ENCODE data around the gene NSUN7.
"Not testable (repeated sequence)": the region's sequence is repeated elsewhere in the genome, so short reads cannot be mapped to it uniquely, and the experiment has no call there.

The NSUN7 gene

GRCh38 chr4:40817157-40817556, 67.4 kb downstream of the NSUN7 start:
- not testable (repeated sequence) for DNase-seq

GRCh38 chr4:40820101-40820500, 70.3 kb downstream of the NSUN7 start:
- DNase-seq = no peak

- no peak for DNase-seq
Observed at GRCh38 chr4:40822420-40823166, 72.8 kb downstream of the NSUN7 start.

- no peak for DNase-seq
Observed at GRCh38 chr4:40825014-40825838, 75.5 kb downstream of the NSUN7 start.

GRCh38 chr4:40826821-40827220, 77.1 kb downstream of the NSUN7 start:
- no peak for DNase-seq

- DNase-seq = peak in 2 of 4 experiments; percentile 20 to 28
Observed at GRCh38 chr4:40827758-40828157, 78.0 kb downstream of the NSUN7 start.

GRCh38 chr4:40828661-40829060, 78.9 kb downstream of the NSUN7 start:
- DNase-seq = no peak

GRCh38 chr4:40829586-40829985, 79.8 kb downstream of the NSUN7 start:
- DNase-seq = peak; percentile 74 to 85 (median 84)

GRCh38 chr4:40831146-40831907, 81.6 kb downstream of the NSUN7 start:
- no peak for DNase-seq

- no peak for DNase-seq
Observed at GRCh38 chr4:40832175-40832574, 82.4 kb downstream of the NSUN7 start.

GRCh38 chr4:40833212-40833611, 83.5 kb downstream of the NSUN7 start:
- no peak for DNase-seq

- no peak for DNase-seq
Observed at GRCh38 chr4:40837094-40837870, 87.5 kb downstream of the NSUN7 start.

- DNase-seq = no peak
Observed at GRCh38 chr4:40838742-40839141, 89.0 kb downstream of the NSUN7 start.

GRCh38 chr4:40840255-40840984, 90.7 kb downstream of the NSUN7 start:
- DNase-seq = peak; percentile 47 to 70 (median 58)

- DNase-seq = peak; percentile 80 to 88 (median 86)
Observed at GRCh38 chr4:40840985-40841571, 91.3 kb downstream of the NSUN7 start.

- DNase-seq = no peak
Observed at GRCh38 chr4:40842318-40842717, 92.6 kb downstream of the NSUN7 start.

- no peak for DNase-seq
Observed at GRCh38 chr4:40842725-40843423, 93.1 kb downstream of the NSUN7 start.

- DNase-seq = peak; percentile 17 to 57 (median 38)
Observed at GRCh38 chr4:40843696-40844095, 93.9 kb downstream of the NSUN7 start.

- DNase-seq = no peak
Observed at GRCh38 chr4:40844261-40844660, 94.5 kb downstream of the NSUN7 start.

- peak in 1 of 4 experiments; percentile 11 for DNase-seq
Observed at GRCh38 chr4:40845154-40845835, 95.5 kb downstream of the NSUN7 start.
